T-helper 9 cell (primary cell): ENCODE measurements around the gene ZKSCAN1.
"Not testable (repeated sequence)": the region's sequence is repeated elsewhere in the genome, so short reads cannot be mapped to it uniquely, and the experiment has no call there.

ENCODE experiments used
- DNase-seq: peaks from one replicate; pipeline ENCODE4 v3.0.0-alpha.2; 2020

ZKSCAN1 gene

DNA sequence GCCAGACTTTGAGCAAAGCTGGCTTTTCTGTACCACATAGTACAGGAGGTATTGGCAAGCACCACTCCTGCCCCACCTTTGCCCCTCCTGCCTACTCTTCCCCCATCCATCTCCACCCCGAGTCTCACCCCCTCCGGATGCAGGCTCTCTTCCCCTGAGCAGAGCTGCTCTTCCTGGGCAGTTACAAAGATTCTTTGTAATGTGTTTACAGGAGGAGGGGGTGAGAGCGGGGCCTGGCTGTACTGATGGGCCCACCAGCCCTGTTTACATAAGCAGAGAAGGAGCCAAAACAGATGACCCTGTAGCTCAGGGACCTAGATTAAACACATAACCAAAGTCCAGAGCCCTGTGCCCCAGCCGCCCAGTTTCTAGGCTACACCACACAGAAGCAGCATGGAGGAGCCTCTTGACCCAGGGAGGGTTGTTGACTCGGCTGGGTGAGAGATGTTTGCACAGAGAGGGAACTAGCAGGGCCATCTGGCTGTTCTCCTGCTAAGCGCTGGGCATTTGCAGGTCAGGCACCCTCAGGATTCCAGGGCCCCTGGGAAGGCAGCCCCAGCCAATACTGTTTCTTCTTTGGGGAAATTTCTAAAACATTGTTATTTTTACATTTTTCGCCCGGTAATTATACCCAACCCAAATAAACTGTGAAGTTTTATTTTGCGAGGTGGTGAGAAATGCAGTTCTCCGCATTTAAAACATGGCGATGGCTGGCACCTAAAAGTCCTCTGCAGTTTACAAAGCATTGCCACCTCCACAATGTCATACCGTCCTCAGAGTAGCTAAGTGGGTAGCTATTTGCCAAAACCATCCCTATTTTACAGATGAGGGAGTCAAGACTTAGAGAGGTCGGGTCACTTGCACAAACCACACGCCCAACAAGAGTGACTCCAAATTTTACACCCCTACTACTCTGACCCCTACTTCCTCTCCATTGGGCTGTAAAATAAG, 11.4 kb upstream of the ZKSCAN1 start:
- DNase-seq: no peak

DNA sequence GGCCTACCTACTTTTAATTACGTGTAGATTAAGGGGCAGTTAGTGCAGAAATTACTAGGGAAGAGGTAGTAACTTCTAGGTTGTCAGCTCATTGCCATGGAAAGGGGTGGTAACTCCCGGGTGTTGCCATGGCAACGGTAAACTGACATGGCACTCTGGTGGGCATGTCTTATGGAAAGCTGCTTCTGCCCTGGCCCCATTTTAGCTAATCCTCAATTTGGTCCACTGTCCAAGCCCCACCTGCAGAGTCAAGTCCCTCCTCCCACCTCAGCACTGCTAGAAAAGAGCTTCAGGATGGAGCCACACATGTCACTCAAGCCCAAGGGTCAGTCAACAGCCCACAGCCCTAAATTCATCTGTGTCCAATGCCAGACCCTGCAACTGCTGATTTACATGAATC, 7.5 kb upstream of the ZKSCAN1 start:
- no peak for DNase-seq

DNA sequence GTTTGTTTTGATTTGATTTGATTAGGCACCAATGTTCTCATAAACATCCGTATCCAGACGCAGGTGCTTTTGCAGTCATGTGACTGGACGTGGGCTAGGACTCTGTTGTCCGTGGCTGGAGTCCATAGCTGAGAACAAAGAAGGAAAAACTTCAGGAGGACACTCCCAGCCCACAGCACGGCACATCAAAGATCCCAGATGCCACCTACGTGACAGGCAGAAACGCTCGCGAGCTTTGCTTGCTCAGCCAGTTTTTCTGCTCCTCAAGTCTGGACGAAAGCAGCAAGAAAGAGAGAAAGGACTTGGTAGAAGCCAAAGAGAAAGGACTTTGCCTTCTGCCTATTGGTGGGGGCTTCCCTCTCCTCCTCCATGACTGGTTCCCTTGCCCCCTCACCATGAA, 6.9 kb upstream of the ZKSCAN1 start:
- no peak for DNase-seq

DNA sequence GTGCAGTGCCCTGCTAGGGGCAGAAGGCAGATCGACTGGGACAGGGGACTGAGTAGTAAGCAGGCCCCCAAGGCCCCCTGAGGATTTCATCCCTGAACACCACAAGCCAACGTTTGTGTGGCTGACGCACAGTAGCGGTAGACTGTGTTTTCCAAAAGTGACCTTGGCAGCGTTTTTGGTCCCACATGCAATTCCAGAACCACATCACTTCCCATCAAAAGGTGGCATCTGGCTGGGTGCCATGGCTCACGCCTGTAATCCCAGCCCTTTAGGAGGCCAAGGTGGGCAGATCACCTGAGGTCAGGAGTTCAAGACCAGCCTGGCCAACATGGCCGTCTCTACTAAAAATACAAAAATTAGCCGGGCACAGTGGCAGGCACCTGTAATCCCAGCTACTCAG, 5.4 kb upstream of the ZKSCAN1 start:
- not testable (repeated sequence) for DNase-seq

DNA sequence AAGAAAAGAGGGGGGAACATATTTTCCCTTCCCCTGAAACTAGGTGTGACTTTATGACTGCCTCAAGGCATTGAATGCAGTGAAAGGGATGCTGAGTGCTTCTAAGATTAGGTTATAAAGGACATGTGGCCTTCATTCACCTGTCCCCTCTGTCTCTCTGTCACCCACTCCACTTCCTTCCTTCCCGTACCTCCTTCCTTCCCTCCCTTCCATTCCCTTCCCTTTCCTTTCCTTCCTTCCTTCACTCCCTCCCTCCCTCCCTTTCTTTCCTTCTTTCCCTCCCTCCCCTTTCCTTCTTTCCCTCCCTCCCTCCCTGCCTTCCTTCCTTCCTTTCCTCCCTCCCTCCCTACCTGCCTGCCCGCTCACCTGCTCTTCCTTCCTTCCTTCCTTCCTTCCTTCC, 4.5 kb upstream of the ZKSCAN1 start:
- no peak for DNase-seq

DNA sequence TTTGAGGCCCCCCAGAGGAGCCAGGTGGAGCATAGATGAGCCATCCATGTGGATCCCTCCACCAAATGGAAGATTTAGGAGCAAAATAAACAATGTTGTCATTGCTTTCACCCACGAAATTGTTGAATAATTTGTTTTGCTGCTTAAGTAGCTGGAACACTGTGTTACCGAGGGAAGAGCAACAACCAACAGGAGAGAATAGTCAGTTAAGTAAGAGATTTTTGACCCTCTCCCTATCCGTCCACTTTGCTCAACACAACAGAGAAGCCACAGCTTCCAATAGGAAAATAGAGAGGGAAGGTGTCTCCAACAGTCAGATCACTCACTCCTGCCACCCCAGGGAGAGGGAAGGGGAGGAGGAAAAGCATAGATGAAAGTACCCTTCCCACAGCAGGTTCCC, 3.9 kb upstream of the ZKSCAN1 start:
- DNase-seq: no peak

DNA sequence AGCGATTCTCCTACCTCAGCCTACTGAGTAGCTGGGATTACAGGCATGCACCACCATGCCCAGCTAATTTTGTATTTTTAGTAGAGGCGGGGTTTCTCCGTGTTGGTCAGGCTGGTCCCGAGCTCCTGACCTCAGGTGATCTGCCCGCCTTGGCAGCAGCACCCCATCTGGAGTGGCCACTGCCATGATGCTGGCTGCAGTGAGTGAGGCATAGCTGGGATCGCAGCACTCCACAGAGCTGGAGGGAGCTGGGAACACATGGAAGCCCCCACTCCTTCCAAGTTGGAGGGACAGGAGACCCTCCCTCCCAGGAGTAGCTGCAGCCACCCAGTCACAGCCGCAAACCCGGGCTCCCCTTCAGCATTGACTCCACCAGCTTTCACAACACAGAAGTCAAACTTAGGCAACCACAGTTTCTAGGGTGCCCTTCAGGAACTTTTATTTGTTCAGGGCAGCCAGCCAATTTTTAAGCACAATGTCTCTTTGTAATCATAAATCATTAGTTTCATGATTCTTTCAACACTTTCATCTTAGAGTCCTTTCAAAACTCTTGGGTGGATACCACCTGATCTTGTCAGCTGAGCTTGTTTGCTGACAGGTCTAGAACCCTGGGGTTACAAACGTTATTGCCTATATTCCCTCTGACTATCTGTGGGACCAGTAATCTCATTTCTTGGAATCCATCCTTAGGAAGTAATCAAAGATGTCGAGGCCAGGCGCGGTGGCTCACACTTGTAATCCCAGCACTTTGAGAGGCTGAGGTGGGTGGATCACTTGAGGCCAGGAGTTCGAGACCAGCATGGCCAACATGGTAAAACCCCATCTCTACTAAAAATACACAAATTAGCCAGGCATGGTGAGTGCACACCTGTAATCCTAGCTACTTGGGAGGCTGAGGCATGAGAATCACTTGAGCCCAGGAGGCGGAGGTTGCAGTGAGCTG, 2.7 kb upstream of the ZKSCAN1 start:
- DNase-seq: not testable (repeated sequence)

DNA sequence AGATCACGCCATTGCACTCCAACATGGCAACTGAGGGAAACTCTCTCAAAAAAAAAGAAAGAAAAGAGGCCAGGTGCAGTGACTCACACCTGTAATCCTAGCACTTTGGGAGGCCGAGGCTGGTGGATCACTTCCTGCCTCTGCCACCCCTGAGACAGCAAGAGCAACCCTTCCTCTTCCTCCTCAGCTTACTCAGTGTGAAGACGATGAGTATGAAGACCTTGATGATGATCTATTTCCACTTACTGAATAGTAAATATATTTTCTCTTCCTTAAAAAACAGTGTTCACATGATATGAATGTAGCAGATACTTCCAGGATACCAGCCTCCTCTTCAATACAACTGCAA, 2.1 kb upstream of the ZKSCAN1 start:
- no peak for DNase-seq

DNA sequence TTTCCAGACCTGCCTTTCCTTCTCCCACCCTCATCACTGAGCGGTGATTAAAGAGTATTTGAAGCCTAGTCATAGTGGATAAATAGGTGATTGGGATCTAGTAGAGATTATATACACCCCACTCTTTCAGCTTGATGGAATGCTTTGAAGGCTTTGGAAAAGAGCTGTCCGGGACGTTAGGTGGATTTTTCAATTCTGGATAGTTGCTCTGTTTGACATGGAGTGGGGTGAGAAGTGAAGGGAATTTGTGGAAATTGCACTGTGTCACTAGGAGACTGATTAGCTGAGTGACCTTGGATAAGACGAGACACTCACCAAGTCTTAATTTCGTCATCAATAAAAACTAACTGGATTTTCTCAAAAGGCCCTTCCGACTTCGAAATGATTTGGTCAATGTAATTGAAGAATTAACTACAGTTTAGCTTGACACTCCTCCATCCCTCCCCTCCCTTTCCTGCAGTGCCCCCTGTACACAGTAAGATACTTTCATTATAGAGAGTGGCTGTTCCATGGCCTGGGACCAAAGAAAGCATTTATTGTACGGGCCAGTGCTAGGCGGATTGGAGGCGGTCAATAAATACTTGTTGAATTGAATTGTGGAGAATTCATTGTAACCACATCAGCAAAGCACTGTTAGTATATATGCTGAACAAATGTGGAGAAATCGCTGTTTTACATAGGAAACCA, 962 bp downstream of the ZKSCAN1 start:
- DNase-seq: no peak

DNA sequence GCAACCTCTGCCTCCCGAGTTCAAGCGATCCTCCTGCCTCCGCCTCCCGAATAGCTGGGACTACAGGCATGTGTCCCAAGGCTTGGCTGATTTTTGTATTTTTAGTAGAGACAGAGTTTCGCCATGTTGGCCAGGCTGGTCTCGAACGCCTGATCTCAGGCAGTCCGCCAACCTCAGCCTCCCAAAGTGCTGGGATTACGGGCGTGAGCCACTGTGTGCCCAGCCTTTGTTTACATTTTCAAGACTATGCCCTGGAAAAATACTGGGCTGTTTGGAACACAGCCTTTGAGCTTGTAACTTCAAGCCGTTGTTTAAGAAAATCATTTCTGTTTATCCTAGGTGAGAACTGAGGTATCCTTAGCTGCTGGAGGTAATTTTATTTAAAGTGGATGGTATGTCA, 1.9 kb downstream of the ZKSCAN1 start:
- no peak for DNase-seq

DNA sequence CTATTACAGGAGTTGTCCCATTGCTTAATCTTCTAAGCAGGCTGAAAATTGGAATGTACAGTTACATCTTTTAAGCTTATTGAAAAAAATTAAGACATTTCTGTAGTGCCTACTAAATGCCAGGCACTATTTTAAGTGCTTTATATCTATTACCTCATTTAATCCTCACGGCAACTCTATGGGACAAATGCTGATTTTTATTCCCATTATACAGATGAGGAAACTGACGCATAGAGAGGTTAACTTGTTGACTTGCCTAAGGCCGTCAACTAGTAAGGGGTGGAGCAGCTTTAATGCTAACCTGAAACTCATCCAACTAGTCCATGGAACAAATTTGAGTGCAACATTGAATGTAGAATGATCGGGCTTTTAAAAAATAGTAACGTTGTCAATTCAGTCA, 2.5 kb downstream of the ZKSCAN1 start:
- no peak for DNase-seq

DNA sequence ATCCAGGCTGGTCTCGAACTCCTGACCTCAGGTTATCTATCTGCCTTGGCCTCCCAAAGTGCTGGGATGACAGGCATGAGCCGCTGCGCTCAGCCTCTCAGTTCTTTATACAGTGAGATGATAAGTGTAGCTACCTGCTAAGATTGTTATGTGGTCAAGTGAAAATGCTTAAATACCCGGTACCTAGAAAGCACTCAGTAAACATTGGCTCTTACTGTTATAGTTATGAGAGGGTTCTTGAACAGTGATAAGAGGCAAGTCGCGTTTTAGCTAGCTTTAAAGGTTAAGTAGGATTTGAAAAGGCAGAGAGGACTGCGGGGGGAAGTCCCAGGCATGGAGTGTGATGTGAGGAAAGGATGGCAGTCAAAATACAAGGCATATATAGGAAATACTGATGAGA, 4.5 kb downstream of the ZKSCAN1 start:
- no peak for DNase-seq

DNA sequence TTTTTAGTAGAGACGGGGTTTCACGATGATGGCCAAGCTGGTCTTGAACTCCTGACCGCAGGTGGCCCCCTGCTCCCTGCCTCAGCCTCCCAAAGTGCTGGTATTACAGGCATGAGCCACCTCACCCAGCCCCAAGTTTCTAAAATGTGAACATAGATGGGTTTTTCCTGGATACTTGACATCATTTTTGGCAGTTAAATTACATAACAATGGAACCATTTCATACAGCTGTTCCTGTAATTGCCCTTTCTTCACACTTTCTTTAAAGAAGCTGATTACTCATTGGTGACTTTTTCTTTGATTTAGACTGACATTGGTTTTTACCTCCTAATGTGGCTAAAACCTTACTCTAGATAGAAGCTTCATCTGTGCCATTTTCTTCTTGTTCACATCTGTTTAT, 5.9 kb downstream of the ZKSCAN1 start:
- no peak for DNase-seq

DNA sequence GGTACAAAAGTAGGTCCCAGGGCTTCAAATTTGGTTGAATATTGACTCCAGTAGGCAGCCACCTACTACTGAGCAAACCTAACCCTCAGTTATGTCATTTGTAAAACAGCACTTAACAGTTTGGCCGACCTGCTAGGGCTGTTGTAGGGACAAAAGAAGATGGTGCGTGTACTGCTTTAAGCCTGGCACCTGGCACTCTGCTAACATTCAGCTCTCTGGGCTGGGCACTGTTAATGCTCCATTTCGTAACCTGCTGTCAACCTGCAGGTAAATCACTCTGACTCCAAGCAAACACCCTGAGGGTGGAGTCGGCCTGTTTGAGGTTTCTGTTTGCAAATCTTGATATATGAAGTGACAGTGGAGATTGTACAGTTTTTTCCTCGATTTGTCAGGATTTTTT, 7.2 kb downstream of the ZKSCAN1 start:
- DNase-seq: no peak

DNA sequence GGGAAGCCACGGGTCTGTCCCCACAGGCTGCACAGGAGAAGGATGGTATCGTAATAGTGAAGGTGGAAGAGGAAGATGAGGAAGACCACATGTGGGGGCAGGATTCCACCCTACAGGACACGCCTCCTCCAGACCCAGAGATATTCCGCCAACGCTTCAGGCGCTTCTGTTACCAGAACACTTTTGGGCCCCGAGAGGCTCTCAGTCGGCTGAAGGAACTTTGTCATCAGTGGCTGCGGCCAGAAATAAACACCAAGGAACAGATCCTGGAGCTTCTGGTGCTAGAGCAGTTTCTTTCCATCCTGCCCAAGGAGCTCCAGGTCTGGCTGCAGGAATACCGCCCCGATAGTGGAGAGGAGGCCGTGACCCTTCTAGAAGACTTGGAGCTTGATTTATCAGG, 8.1 kb downstream of the ZKSCAN1 start:
- no peak for DNase-seq

DNA sequence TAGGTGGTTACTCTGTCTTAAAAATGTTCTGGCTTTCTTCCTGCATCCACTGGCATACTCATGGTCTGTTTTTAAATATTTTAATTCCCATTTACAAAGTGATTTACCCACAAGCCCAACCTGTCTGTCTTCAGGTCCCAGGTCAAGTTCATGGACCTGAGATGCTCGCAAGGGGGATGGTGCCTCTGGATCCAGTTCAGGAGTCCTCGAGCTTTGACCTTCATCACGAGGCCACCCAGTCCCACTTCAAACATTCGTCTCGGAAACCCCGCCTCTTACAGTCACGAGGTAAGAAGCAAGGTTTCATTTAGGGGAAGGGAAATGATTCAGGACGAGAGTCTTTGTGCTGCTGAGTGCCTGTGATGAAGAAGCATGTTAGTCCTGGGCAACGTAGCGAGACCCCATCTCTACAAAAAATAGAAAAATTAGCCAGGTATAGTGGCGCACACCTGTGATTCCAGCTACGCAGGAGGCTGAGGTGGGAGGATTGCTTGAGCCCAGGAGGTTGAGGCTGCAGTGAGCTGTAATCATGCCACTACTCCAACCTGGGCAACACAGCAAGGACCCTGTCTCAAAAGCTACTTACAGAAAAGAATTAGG, 8.7 kb downstream of the ZKSCAN1 start:
- DNase-seq: no peak

DNA sequence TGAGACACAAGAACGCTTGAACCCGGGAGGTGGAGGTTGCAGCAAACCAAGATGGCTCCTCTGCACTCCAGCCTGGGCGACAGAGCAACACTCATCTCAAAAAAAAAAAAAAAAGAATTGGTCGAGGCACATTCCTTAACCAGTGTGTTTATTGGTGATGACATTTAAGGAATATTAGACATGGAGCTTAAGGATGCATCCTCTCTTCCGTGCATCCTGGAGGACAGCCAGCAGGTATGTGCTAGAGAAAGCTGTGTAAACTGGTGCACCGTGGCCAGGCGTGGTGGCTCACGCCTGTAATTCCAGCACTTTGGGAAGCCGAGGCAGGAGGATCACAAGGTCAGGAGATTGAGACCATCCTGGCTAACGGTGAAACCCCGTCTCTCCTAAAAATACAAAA, 11.8 kb downstream of the ZKSCAN1 start:
- DNase-seq: no peak

DNA sequence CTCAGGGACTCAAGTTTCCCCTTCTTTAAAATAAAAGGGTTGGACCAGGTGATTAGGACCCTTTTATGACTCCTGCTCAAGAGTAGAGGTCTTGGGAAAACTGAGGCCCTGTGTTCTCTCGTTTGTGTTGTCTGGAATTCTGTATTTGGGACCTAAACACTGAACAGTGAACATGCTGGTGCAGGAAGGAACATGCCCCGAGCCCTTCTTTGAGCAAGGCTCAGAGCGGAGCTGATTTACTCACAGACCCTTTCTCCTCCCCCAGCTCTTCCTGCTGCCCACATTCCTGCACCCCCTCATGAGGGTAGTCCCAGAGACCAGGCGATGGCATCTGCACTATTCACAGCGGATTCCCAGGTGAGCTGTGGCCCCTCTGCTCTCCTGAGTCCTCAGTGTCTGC, 14.2 kb downstream of the ZKSCAN1 start:
- no peak for DNase-seq

DNA sequence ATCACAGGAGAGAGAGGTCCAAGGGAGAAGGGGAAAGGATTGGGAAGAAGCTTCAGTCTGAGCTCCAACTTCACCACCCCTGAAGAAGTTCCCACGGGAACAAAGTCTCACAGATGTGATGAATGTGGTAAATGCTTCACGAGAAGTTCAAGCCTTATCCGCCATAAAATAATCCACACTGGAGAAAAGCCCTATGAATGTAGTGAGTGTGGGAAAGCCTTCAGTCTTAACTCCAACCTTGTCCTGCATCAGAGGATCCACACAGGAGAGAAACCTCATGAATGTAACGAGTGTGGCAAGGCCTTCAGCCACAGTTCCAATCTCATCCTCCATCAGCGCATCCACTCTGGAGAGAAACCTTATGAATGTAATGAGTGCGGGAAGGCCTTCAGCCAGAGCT, 18.1 kb downstream of the ZKSCAN1 start:
- no peak for DNase-seq

DNA sequence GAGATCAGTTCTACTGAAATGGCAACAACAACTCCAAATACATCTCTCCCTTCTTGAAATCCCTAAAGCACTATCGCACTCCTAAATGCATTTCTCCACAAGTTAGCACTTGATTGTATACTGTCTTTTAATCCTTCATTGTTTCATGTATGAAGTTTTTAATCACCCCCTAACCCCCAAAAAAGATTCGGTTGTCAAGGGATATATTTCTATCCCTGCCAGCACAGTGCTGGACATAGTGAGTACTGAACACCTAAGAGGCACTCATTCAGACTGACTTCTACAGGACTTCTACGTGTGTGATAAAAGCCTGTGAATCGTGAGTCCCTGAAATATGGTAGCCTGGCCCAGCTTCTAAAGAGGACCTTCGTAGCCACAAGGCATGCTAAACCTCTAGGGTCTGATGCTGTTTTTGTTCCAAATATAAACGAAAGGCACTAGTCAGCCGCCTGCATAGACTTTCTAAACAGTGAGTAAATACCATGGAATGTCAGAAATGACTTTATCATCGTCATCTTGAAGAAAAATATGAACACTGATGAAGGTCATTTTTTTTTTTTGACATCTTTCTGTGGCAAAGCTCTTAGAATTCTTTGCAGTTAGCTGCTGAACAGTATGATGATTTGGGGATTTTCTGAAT, 19.6 kb downstream of the ZKSCAN1 start:
- no peak for DNase-seq

DNA sequence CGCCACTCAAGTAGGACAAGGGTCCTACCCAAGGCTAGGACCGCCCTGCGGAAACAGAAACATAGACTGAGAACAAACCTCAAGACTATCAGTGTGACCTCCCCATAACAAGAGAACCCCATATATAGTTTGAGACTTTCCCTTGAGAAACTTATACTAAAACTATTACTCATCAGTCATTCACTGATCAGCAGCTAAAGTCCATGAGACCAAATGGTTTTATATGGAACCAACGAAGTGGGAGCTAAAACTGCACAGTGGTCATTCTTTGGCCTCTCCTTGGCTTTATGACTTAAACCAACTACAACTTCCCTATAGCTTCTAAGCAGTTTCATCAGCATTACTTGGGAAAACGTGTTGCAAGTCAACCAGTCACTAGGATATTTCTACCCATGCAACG, 20.5 kb downstream of the ZKSCAN1 start:
- no peak for DNase-seq

DNA sequence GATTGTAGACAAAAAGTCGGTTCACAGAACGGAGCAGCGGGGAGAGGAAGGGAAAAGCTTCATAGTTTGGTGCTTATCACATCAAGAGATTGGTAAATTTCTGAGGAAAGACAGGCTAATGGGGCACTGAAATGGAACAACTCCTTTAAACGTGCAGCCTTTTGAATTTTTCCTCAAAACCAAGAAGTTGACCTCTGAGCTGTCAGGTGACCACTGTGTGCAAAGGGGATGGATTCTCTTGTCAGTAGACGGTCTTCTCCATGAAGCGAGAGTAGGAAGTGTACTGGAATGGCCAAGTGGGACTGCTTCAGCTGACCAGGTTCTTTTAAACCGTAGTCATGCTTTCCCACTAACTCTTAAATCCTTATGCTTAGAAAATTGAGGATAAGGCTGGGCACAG, 22.9 kb downstream of the ZKSCAN1 start:
- no peak for DNase-seq
